Measurements from ENCODE around the gene CTNND2.
A peak's percentile ranks its signal among the peaks of the same experiment; 100 is the strongest.

CTNND2 gene

GRCh38 chr5:11797132-11797531, 107.1 kb downstream of the CTNND2 start:
- no peaks in the 10 kb centered on the region for H4K20me1 ChIP-seq
- H3K4me2 ChIP-seq = no peak overlapping the region
- no peaks in the 10 kb centered on the region for H3K4me1 ChIP-seq
- TF ChIP-seq Cebpa-rat (IDR thresholded peaks at IDR 0.05) = no peak
- no peak overlapping the region for H3K4me3 ChIP-seq
- no peaks in the 10 kb centered on the region for H3K36me3 ChIP-seq
- H3K27me3 ChIP-seq = no peaks in the 10 kb centered on the region
- no peak overlapping the region for H3K9ac ChIP-seq
- H3K27ac ChIP-seq = no peak overlapping the region
- H3K9me3 ChIP-seq (replicated peaks in 1 of 11) = no peaks in the 10 kb centered on the region

- Histone ChIP-seq H3K9me3 (replicated peaks in 1 of 11) (no peaks in the 10 kb centered on the region), H3K36me3 (no peaks in the 10 kb centered on the region), H3K27ac (no peak overlapping the region), H3K27me3 (no peaks in the 10 kb centered on the region), H3K4me3 (no peak overlapping the region), H3K9ac (no peak overlapping the region), H3K4me2 (no peak overlapping the region), H4K20me1 (no peaks in the 10 kb centered on the region), H3K4me1 (no peaks in the 10 kb centered on the region)
- no peak for TF ChIP-seq Cebpa-rat (IDR thresholded peaks at IDR 0.05)
Measured at GRCh38 chr5:11793396-11793795, 110.8 kb downstream of the CTNND2 start.

GRCh38 chr5:11792621-11793020, 111.6 kb downstream of the CTNND2 start:
- H3K27me3 ChIP-seq = no peaks in the 10 kb centered on the region
- no peaks in the 10 kb centered on the region for H3K9me3 ChIP-seq (replicated peaks in 1 of 11)
- H3K4me3 ChIP-seq = no peak overlapping the region
- H3K4me1 ChIP-seq = no peaks in the 10 kb centered on the region
- H3K36me3 ChIP-seq = no peaks in the 10 kb centered on the region
- H3K9ac ChIP-seq = no peak overlapping the region
- H4K20me1 ChIP-seq = no peaks in the 10 kb centered on the region
- no peak for TF ChIP-seq Cebpa-rat (IDR thresholded peaks at IDR 0.05)
- H3K4me2 ChIP-seq = no peak overlapping the region
- H3K27ac ChIP-seq = no peak overlapping the region

GRCh38 chr5:11791792-11792191, 112.5 kb downstream of the CTNND2 start:
- H3K9me3 ChIP-seq (replicated peaks in 1 of 11) = no peaks in the 10 kb centered on the region
- no peaks in the 10 kb centered on the region for H3K4me1 ChIP-seq
- no peak overlapping the region for H3K4me2 ChIP-seq
- no peak overlapping the region for H3K4me3 ChIP-seq
- H3K27me3 ChIP-seq = no peaks in the 10 kb centered on the region
- H3K36me3 ChIP-seq = no peaks in the 10 kb centered on the region
- H3K27ac ChIP-seq = no peak overlapping the region
- TF ChIP-seq Cebpa-rat (IDR thresholded peaks at IDR 0.05) = no peak
- no peaks in the 10 kb centered on the region for H4K20me1 ChIP-seq
- no peak overlapping the region for H3K9ac ChIP-seq

- Histone ChIP-seq H3K4me2 (no peak overlapping the region), H3K36me3 (no peaks in the 10 kb centered on the region)
- no peak for TF ChIP-seq Cebpa-rat (IDR thresholded peaks at IDR 0.05)
Measured at GRCh38 chr5:11790201-11790600, 114.0 kb downstream of the CTNND2 start.

GRCh38 chr5:11785771-11786352, 118.4 kb downstream of the CTNND2 start:
- no peak for TF ChIP-seq Cebpa-rat (IDR thresholded peaks at IDR 0.05)
- H3K4me3 ChIP-seq = no peak overlapping the region
- H3K27ac ChIP-seq = no peak overlapping the region

More at GRCh38 chr5:11790201-11790600, 114.0 kb downstream of the CTNND2 start:
- H3K27ac ChIP-seq = no peak overlapping the region
- H3K4me3 ChIP-seq = no peak overlapping the region
- no peak overlapping the region for H3K9ac ChIP-seq
- H3K27me3 ChIP-seq = no peaks in the 10 kb centered on the region
- no peaks in the 10 kb centered on the region for H4K20me1 ChIP-seq
- no peaks in the 10 kb centered on the region for H3K9me3 ChIP-seq (replicated peaks in 1 of 11)
- H3K4me1 ChIP-seq = peaks cover 0 to 4% (median 0%) of the 10 kb centered on the region in 10 experiments; a peak in 3 of 20 replicates

GRCh38 chr5:11780641-11781345, 123.5 kb downstream of the CTNND2 start:
- Histone ChIP-seq H3K27ac (no peak overlapping the region), H4K20me1 (no peaks in the 10 kb centered on the region), H3K9ac (no peak overlapping the region), H3K4me1 (peaks cover 0 to 3% (median 0%) of the 10 kb centered on the region in 10 experiments; a peak in 3 of 20 replicates), H3K36me3 (no peaks in the 10 kb centered on the region), H3K4me2 (no peak overlapping the region), H3K9me3 (replicated peaks in 1 of 11) (peaks cover 0 to 6% (median 0%) of the 10 kb centered on the region in 11 experiments; a peak in 2 of 22 replicates), H3K27me3 (no peaks in the 10 kb centered on the region), H3K4me3 (no peak overlapping the region)
- TF ChIP-seq Cebpa-rat (IDR thresholded peaks at IDR 0.05) = no peak

More at GRCh38 chr5:11785771-11786352, 118.4 kb downstream of the CTNND2 start:
- Histone ChIP-seq H3K27me3 (no peaks in the 10 kb centered on the region), H3K9ac (no peak overlapping the region), H3K36me3 (no peaks in the 10 kb centered on the region), H4K20me1 (no peaks in the 10 kb centered on the region), H3K9me3 (replicated peaks in 1 of 11) (peaks cover 0 to 6% (median 0%) of the 10 kb centered on the region in 11 experiments; a peak in 2 of 22 replicates), H3K4me1 (peaks cover 0 to 4% (median 0%) of the 10 kb centered on the region in 10 experiments; a peak in 3 of 20 replicates), H3K4me2 (peak overlapping the region in 1 of 11 experiments; percentile 6; a peak in 1 of 22 replicates)

GRCh38 chr5:11777096-11777495, 127.2 kb downstream of the CTNND2 start:
- no peak overlapping the region for H3K27ac ChIP-seq
- H3K36me3 ChIP-seq = no peaks in the 10 kb centered on the region
- H4K20me1 ChIP-seq = no peaks in the 10 kb centered on the region
- no peaks in the 10 kb centered on the region for H3K4me1 ChIP-seq
- H3K4me3 ChIP-seq = no peak overlapping the region
- H3K9me3 ChIP-seq (replicated peaks in 1 of 11) = no peaks in the 10 kb centered on the region
- H3K4me2 ChIP-seq = no peak overlapping the region
- no peak overlapping the region for H3K9ac ChIP-seq
- H3K27me3 ChIP-seq = no peaks in the 10 kb centered on the region
- no peak for TF ChIP-seq Cebpa-rat (IDR thresholded peaks at IDR 0.05)

GRCh38 chr5:11770310-11770709, 133.9 kb downstream of the CTNND2 start:
- H3K4me3 ChIP-seq = no peak overlapping the region
- H3K27me3 ChIP-seq = no peaks in the 10 kb centered on the region
- no peak overlapping the region for H3K27ac ChIP-seq
- no peaks in the 10 kb centered on the region for H3K36me3 ChIP-seq
- peaks cover 0 to 7% (median 0%) of the 10 kb centered on the region in 10 experiments; a peak in 5 of 20 replicates for H3K4me1 ChIP-seq
- H4K20me1 ChIP-seq = no peaks in the 10 kb centered on the region
- no peak for TF ChIP-seq Cebpa-rat (IDR thresholded peaks at IDR 0.05)
- H3K4me2 ChIP-seq = peak overlapping the region in 4 of 11 experiments; percentile 8 to 38 (median 24); a peak in 5 of 22 replicates
- H3K9ac ChIP-seq = no peak overlapping the region
- H3K9me3 ChIP-seq (replicated peaks in 1 of 11) = no peaks in the 10 kb centered on the region
